Measurements from ENCODE around the gene RPTOR. TPM values are rescaled to one million over a fixed set of nuclear protein-coding genes. Genes with fewer than 3 reads are reported as not detected.

RPTOR gene
- total and polyA plus RNA-seq, 2 experiments from 2014 or later: 6.6 to 16.1 TPM

DNA sequence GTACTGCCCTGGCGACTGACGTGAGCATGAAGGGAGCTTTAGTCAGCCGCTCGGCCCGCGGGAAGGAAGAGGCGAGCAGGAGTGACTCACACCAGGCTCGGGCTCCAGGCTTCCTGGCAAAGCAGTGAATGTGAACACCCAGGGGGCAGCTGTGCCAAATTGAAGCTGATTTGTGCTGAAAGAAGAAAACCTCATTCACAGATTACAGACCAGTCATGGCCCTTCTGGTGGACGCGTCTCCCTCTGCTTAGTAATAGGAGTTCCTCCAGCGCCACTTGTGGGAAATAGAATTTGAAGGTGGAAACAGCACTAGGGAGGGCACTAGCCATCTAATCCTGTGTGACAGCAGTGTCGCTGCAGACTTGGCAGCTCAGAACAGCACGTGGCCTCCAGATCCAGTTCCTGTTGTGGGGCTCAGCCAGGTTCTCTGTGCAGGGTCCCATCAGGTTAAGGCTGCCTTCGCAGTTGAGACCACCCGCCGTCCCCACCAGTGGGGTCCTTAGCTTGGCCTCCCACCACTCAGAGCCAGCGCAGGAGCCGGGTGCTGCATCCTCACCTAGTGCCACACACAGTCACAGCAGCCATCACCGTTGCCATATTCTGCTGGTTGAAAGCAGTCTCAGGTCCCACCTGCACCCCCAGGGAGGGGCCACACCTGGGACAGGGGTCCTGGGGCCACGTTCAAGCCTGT, 282.5 kb downstream of the RPTOR start:
- TF ChIP-seq EZH2 (IDR thresholded peaks at IDR 0.05; ENCODE audit: insufficient read depth, poor library complexity, severe bottlenecking) (no peak), EZH2phosphoT487 (IDR thresholded peaks at IDR 0.05; ENCODE audit: insufficient read depth, low read depth) (no peak)
- peak; percentile 100 for DNase-seq
- Histone ChIP-seq H3K9ac (peak overlapping the region; percentile 59), H3K9me2 (ENCODE audit: insufficient read depth) (no peaks in the 10 kb centered on the region), H3K4me3 (no peak overlapping the region), H3K27me3 (replicated peaks; ENCODE audit: insufficient read depth) (no peaks in the 10 kb centered on the region), H3K27ac (peak overlapping the region; percentile 69), H3K9me3 (ENCODE audit: low read depth) (no peaks in the 10 kb centered on the region), H4K20me1 (ENCODE audit: insufficient read depth) (no peaks in the 10 kb centered on the region), H3F3A (ENCODE audit: insufficient read depth) (peaks cover 12% of the 10 kb centered on the region), H3K79me2 (ENCODE audit: insufficient read depth) (no peaks in the 10 kb centered on the region), H3K36me3 (ENCODE audit: low read depth) (0 out of 2 replicates have a peak, but pooled peaks cover 4% of the 10 kb centered on the region), H2AFZ (no peak overlapping the region), H3K4me2 (ENCODE audit: unreplicated experiment) (peak overlapping the region; percentile 50), H3K4me1 (ENCODE audit: insufficient read depth) (peaks cover 12% of the 10 kb centered on the region)
- in situ Hi-C loops (cut with MboI): no loop called here
- 24 to 25% methylated on average over 20 of the region's 20 CpGs for WGBS, 2 experiments (ENCODE audit: low coverage in 1 of 2, low lambda C conversion rate in 2 of 2, missing lambda C conversion rate in 2 of 2)

DNA sequence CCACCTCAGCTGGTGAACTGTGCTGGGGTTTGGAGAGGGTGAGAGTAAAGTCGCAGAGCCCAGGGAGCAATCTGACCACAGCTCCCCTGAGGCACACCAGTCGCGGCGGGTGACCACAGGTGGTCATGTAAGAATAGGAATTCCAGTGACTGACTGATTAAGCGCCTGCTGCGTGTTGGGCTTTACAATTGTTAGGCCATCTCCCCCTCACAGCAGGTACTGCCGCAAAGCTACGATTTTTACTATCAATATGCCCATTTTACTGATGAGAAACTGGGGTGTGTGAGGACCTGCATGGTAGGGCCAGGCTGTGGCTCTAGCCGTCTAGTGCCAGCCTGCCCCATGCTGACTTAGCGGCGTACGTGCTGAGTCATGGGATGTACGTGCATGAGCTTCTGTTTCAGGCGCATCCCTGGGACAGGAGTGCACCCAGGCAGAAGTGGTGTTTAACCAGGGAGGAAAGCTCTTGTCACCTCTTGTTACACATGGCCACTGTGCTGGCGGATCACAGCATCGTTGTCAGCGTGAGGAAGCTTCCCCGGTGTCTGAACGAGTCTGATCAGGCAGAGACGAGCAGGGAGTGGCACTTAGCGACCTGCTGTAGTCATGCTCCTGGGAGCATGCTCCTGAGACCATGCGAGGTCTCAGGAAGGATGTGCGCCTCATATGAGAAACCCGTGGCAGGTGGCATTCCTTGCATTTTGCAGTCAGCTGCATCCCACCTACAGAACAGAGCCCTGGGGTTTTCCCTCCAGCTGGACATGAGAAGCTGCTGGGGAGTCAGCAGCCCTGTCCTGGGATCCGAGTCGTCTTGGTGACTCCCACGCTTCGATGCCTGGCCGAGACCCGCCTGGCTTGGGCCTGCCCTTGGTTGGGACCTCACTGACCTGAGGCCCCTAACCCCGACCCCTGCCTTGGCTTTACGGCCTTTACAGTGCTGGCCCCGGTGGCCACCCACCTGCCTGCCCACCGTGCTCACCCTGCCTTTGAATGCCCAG, 283.3 kb downstream of the RPTOR start:
- H3F3A ChIP-seq (ENCODE audit: insufficient read depth): peaks cover 20% of the 10 kb centered on the region
- peaks cover 20% of the 10 kb centered on the region for H3K4me1 ChIP-seq (ENCODE audit: insufficient read depth)
- no peaks in the 10 kb centered on the region for H3K9me2 ChIP-seq (ENCODE audit: insufficient read depth)
- no peak overlapping the region for H2AFZ ChIP-seq
- no peaks in the 10 kb centered on the region for H3K79me2 ChIP-seq (ENCODE audit: insufficient read depth)
- H3K4me3 ChIP-seq: no peak overlapping the region
- DNase-seq: no peak
- H3K9ac ChIP-seq: peak overlapping the region; percentile 59
- H4K20me1 ChIP-seq (ENCODE audit: insufficient read depth): no peaks in the 10 kb centered on the region
- 0 out of 2 replicates have a peak, but pooled peaks cover 4% of the 10 kb centered on the region for H3K36me3 ChIP-seq (ENCODE audit: low read depth)
- no peaks in the 10 kb centered on the region for H3K9me3 ChIP-seq (ENCODE audit: low read depth)
- no peak for TF ChIP-seq EZH2 (IDR thresholded peaks at IDR 0.05; ENCODE audit: insufficient read depth, poor library complexity, severe bottlenecking)
- H3K4me2 ChIP-seq (ENCODE audit: unreplicated experiment): peak overlapping the region; percentile 50
- H3K27me3 ChIP-seq (replicated peaks; ENCODE audit: insufficient read depth): no peaks in the 10 kb centered on the region
- WGBS, 2 experiments (ENCODE audit: low coverage in 1 of 2, low lambda C conversion rate in 2 of 2, missing lambda C conversion rate in 2 of 2): 92 to 93% methylated on average over 34 of the region's 34 CpGs
- peak overlapping the region; percentile 69 for H3K27ac ChIP-seq
- in situ Hi-C loops (cut with MboI): no loop called here

DNA sequence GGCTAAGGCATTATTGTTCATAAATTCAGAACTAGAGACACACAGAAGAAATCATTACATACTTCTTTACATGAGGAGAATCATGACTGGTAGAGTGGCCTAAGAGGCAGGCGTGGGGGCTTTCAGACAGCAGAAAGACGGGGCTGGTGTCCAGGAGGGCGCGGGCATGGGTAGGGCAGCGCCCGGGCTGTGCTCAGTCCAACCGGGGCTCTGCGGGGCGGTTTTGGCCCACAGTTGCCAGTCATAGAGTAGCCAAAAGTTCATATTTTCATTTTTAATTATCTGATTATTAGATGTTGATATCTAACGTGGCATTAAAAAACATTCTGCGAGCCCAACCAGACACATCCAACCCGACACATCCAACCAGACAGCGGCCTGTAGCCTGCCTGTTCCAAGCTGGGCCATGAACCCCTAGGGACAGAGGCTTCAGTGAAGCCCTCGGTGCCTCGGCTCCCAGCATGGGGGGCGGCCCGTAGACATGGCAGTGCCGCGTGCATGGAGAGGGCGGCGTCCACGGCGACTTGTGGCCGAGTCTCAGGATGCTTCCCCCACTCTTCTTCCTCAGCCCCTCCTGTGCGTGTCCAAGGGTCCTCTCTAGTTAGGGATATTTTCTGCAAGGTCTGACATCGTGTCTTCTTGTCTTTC, 284.7 kb downstream of the RPTOR start:
- TF ChIP-seq EZH2 (IDR thresholded peaks at IDR 0.05; ENCODE audit: insufficient read depth, poor library complexity, severe bottlenecking) (no peak), EZH2phosphoT487 (IDR thresholded peaks at IDR 0.05; ENCODE audit: insufficient read depth, low read depth) (no peak)
- no peaks in the 10 kb centered on the region for H4K20me1 ChIP-seq (ENCODE audit: insufficient read depth)
- H3K4me3 ChIP-seq: no peak overlapping the region
- no peak overlapping the region for H3K4me2 ChIP-seq (ENCODE audit: unreplicated experiment)
- no peaks in the 10 kb centered on the region for H3K36me3 ChIP-seq (ENCODE audit: low read depth)
- H3K4me1 ChIP-seq (ENCODE audit: insufficient read depth): peaks cover 31% of the 10 kb centered on the region
- H3K27ac ChIP-seq: no peak overlapping the region
- no peaks in the 10 kb centered on the region for H3K9me2 ChIP-seq (ENCODE audit: insufficient read depth)
- H3K9me3 ChIP-seq (ENCODE audit: low read depth): no peaks in the 10 kb centered on the region
- H3K27me3 ChIP-seq (replicated peaks; ENCODE audit: insufficient read depth): no peaks in the 10 kb centered on the region
- no peaks in the 10 kb centered on the region for H3K79me2 ChIP-seq (ENCODE audit: insufficient read depth)
- no peak overlapping the region for H3K9ac ChIP-seq
- 93 to 95% methylated on average over 26 of the region's 26 CpGs for WGBS, 2 experiments (ENCODE audit: low coverage in 1 of 2, low lambda C conversion rate in 2 of 2, missing lambda C conversion rate in 2 of 2)
- DNase-seq: no peak
- in situ Hi-C loops (cut with MboI): no loop called here
- H3F3A ChIP-seq (ENCODE audit: insufficient read depth): peaks cover 29% of the 10 kb centered on the region
- H2AFZ ChIP-seq: no peak overlapping the region
